Pulmonary artery endothelial cell (primary cell): ENCODE data around the gene SKOR2. TPM values are rescaled to one million over a fixed set of nuclear protein-coding genes. Genes with fewer than 3 reads are reported as not detected.
A peak's percentile ranks its signal among the peaks of the same experiment; 100 is the strongest.

Source experiments
- DNase-seq: peaks from one replicate; pipeline ENCODE4 v3.0.0-alpha.2; 2011; ENCODE audit warnings: low read depth, low spot score
- total RNA-seq: library from RNA; depleted of rRNA; stranded (reverse); fragments of >200 nt; gene quantifications from 2 replicates; pipeline ENCODE4 v1.2.3, GENCODE V29; 2014

SKOR2 gene
- total RNA-seq, 1 donor from 2014 or later = not detected

DNA sequence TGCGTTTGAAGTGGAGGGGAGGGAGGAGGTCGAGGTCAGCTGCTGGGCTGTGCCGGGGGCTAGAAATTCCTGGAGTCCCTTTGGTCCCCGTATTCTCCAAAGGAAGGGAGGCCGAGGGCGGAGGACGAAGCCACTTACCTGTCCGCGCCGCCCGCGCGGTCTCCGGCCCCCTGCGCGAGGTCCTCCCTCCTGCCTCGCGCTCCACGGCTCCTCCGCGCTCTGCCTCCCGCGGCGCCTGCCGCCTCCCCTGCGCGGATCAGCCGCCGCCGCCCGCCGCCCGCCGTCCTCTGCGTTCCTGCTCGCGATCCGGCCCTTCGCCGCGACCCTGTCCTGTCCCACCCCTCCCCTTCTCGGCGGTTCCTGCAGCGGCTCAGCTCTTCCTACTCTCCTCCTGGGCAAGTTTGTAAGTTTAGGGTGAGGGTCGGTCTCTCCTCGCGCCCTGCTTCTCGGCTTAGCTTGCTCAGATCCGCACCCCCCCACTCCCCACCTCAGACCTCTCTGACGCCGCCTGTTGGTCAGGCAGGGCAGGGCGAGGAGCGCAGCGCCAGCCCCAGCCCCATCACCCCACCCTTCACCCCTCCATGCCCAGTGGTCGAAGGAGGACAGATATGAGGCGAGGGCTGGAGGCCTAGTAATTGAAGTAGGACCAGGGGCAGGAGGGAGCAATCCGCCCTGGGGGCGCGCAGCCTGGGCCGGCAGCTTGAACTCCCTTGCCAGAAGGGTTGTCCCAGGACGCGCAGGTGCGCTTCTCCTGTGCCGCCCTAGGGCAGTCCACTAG, 9.7 kb upstream of the SKOR2 start:
- DNase-seq = no peak

GRCh38 chr18:47260120-47260923, 8.9 kb upstream of the SKOR2 start:
- no peak for DNase-seq

- DNase-seq = no peak
Observed at GRCh38 chr18:47254341-47254939, 3.0 kb upstream of the SKOR2 start.

DNA sequence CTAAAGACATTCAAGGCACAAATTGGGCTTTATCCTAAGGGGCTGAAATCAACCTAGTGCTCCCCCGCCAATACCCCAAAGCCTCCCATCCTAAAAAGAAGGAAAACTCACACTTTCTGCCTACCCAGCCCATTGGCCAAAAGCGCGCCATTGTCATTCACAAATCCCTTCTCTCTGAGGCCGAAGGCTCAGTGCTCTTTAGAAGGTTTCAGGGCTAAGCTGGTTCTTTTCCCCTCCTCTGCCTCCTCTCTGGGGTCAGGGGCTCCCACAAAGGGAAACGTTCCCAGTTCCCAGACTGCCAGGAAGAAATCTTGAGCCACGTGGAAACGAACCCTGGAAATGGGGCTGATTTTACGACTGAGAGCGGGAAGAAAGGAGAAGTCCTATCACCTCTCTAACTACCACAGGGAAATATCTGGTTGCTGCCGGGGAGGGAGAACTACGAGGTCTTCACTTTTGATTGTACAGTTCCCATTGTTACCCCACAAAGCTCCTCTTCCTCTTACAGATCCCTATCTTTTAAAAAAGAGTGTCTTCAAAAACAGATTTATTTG, 1.7 kb upstream of the SKOR2 start:
- no peak for DNase-seq

GRCh38 chr18:47250391-47251046, 941 bp downstream of the SKOR2 start:
- no peak for DNase-seq

DNA sequence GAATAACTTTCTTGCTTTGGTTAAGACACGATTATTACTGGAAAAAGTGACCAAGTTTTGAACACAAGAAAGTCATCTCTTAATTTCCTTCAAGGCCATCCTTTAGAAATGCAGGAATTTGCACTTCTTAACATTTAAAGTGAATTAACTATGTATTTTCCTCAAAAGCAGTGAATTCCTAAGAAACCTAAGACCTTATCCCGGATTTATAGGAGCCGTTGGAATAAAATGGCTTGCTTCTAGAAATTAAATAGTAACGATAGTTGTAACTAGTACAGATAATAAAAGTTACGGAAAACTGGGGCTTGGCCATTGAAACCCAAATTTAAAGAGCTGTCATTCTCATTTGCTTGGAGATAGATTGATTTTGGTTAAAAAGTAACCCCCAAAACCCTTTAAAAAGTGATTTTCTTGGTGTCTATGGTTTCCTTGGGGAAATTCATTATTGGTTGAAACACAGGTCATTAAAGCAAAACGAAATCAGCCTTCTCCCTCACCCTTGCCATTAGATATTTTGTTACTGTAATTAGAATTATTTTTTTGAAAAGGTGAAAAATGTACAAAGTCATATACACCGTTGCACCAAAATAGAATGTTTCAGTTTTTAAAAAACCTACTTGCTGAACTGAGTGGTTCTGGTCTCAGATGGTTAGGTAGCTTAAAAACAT, 2.0 kb downstream of the SKOR2 start:
- DNase-seq = no peak

DNA sequence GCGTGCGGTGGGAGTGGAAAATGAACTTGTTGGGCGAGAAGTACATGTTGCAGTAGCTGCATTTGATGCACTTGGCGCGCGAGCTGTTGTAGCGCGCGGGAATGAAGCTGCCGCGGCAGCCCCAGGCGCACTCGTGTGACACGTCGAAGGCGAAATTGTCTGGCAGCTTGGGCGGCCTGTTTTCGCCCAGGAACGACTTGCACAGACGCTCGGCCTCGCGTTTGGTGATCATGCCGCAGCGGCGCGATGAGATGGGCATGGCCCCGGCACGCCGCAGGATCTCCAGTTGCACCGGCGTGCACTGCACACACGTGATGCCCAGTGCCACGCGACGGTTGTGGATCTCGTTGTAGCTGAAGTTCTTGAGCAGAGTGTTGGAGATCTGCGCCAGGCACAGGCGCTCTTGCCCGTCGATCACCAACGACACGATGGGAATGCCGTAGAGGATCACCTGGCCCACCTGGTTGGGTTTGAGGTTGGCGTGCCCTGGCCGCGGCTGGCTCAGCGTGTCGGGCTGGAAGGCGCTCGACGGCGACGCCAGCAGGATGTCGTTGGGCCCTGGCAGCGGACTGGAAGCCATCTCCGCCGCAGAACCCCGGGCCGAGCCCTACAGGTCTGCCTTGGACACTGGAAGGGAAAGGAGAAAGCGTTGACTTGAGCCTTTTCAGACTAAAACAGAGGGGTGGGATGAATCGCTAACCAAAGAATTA, 2.7 kb downstream of the SKOR2 start:
- no peak for DNase-seq

- no peak for DNase-seq
Observed at GRCh38 chr18:47248115-47248603, 3.3 kb downstream of the SKOR2 start.

DNA sequence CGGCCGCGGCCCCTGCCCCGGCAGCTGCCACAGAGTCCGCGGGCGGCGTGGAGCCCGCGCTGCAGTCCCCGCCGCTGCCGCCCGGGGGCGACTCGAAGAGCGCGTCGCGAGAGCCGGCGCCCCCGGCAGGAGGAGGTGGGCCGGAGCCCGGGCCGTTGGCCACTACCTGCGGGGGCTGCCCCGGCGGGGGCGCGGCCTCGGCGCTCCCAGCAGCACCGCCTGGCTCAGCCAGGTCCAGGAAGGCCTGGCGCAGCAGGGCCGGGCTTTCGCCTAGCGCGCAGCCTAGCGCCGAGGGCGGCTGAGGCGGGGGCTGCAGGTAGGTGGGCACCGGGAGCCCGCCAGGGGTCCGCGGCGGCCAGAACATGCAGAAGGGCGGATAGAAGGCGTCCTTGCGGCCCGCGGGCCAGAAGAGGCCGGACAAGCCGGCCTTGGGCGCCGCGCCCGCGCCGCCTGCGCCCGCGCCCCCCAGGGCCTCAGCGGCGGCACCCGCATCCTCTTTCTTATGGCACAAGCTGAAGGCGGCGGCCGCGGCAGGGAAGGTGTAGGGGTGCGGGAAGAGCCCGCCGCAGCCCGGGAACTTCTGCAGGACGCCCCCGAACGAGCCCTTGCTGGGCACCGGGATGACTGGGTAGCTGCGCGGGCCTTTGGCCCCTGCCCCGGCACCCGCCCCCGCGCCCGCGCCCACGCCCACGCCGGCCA, 3.9 kb downstream of the SKOR2 start:
- no peak for DNase-seq

DNA sequence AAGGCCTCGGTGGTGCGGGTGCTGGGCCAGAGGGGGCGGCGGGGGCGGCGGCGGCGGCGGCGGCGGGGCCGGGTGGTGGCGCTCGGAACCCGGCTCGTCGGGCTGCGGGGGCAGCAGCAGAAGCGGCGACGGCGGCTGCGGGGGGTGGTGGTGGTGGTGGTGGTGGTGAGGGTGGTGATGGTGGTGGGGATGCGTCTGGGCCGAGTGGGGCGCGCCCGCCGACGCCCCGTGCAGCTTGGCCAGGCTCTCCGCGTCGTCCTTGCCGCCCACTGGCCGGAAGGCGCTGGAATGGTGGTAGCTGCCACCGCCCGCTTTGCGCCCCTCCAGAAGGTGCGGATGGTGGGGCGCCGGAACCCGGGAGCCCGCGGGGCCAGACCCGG, 4.4 kb downstream of the SKOR2 start:
- no peak for DNase-seq

GRCh38 chr18:47246027-47246971, 5.2 kb downstream of the SKOR2 start:
- DNase-seq = no peak

- no peak for DNase-seq
Observed at GRCh38 chr18:47244086-47244485, 7.4 kb downstream of the SKOR2 start.

DNA sequence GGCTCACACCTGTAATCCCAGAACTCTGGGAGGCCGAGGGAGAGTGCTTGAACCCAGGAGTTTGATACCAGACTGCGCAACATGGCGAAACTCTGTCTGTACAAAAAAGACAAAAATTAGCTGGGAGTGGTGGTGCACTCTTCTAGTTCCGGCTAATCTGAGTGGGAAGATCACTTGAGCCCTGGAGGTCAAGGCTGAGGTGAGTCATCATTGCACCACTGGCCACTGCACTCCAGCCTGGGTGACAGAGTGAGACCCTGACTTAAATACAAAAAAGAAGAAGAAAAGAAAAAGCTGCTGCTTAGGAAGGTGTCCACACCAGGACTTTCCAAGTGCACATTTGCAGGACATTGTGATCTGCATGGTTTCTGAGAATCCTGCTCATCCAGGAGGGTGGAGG, 16.4 kb downstream of the SKOR2 start:
- no peak for DNase-seq

DNA sequence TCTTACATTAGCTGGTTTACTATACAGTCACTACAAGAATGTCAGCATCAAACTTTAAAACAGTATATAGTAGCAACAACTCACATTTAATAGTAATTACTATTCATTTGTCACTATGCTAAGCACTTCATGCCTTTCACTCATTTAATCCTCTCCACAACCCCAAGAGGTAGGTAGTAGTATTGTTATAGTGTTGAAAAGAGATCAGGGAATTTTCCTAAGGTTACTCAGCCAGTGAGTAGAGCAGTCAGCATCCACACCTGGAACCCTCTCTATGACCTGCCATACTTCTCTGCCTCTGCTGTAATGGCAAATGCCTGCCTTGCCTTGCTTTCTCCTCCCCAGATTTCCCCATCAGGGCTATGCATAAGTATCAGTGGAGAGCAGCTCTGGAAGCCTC, 24.8 kb downstream of the SKOR2 start:
- no peak for DNase-seq

- peak; percentile 20 for DNase-seq
Observed at GRCh38 chr18:47215554-47216138, 35.8 kb downstream of the SKOR2 start.

DNA sequence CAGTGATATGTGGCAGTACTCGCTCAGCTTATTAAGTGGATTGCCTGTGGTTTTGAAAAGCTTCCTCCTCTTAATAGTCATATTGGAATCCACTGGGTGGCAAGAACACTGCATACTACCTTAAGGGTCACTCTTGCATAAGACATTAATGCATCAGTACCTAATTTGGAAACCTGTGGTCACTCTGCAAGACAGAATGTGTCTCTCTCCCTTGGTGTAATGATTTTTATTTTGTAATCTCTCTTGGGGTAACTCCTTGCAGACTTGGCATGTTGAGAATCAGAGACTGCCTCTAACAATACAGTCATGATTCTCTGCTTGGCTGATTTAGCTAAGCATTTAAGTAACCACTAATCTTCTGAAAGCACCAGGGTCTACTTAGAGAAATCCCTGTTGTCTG, 42.3 kb downstream of the SKOR2 start:
- DNase-seq = no peak

GRCh38 chr18:47206945-47207637, 44.4 kb downstream of the SKOR2 start:
- DNase-seq = no peak
